SK-N-SH treated with all-trans-retinoic acid at 6 μM for 48 hours (cell line): ENCODE results near the gene GABBR2.

Experiments
- BACH2 ChIP-seq: fragments of 250-450 bp; sonication (Bioruptor Pico); IDR thresholded peaks from 2 replicates; pipeline ENCODE4 v1.9.0; 2021; ENCODE audit warnings: mild to moderate bottlenecking, borderline replicate concordance
- CREB5 ChIP-seq: fragments of 250-450 bp; sonication (Bioruptor Pico); IDR thresholded peaks from 2 replicates; pipeline ENCODE4 v1.5.1; 2020; ENCODE audit warnings: low read depth, mild to moderate bottlenecking, moderate library complexity
- ESRRG ChIP-seq: fragments of 250-450 bp; sonication (Bioruptor Pico); IDR thresholded peaks from 2 replicates; pipeline ENCODE4 v1.6.1; 2021; ENCODE audit warnings: mild to moderate bottlenecking
- GLIS3 ChIP-seq: fragments of 250-450 bp; sonication (Bioruptor Pico); IDR thresholded peaks from 2 replicates; pipeline ENCODE4 v1.5.0; 2020; ENCODE audit warnings: mild to moderate bottlenecking, moderate library complexity
- PATZ1 ChIP-seq: fragments of 250-450 bp; sonication (Bioruptor Pico); IDR thresholded peaks from 2 replicates; pipeline ENCODE4 v1.8.0; 2020; ENCODE audit warnings: mild to moderate bottlenecking, moderate library complexity, borderline replicate concordance
- SNAI2 ChIP-seq: fragments of 250-450 bp; sonication (Bioruptor Pico); IDR thresholded peaks from 2 replicates; pipeline ENCODE4 v1.5.0; 2020; ENCODE audit warnings: mild to moderate bottlenecking, moderate library complexity
- TCF4 ChIP-seq: fragments of 250-450 bp; sonication (Bioruptor Pico); IDR thresholded peaks from 2 replicates; pipeline ENCODE4 v1.8.0; 2021; ENCODE audit warnings: mild to moderate bottlenecking, moderate library complexity, borderline replicate concordance
- TOX ChIP-seq: fragments of 250-450 bp; sonication (Bioruptor Pico); IDR thresholded peaks from 2 replicates; pipeline ENCODE4 v1.8.0; 2021; ENCODE audit warnings: mild to moderate bottlenecking, moderate library complexity, borderline replicate concordance
- ZFP3 ChIP-seq: fragments of 250-450 bp; sonication (Bioruptor Pico); IDR thresholded peaks from 2 replicates; pipeline ENCODE4 v1.5.0; 2020; ENCODE audit warnings: mild to moderate bottlenecking, moderate library complexity
- ZFP30 ChIP-seq: fragments of 450-650 bp; formaldehyde crosslinking; IDR thresholded peaks from 2 replicates; pipeline ENCODE4 v1.5.0; 2022; ENCODE audit warnings: mild to moderate bottlenecking, moderate library complexity
- ZNF70 ChIP-seq: fragments of 450-650 bp; formaldehyde crosslinking; IDR thresholded peaks from 2 replicates; pipeline ENCODE4 v1.5.0; 2020; ENCODE audit warnings: mild to moderate bottlenecking, moderate library complexity

GRCh38 chr9:98280162-98280561 is 428.6 kb downstream of the GABBR2 start:
- no peak for TF ChIP-seq PATZ1 (CRISPR knock-in tag)
- no peak for TF ChIP-seq ZNF70 (CRISPR knock-in tag)
- TF ChIP-seq GLIS3 (CRISPR knock-in tag), result no peak
- no peak for TF ChIP-seq CREB5 (CRISPR knock-in tag)
- no peak for TF ChIP-seq TOX (CRISPR knock-in tag)
- no peak for TF ChIP-seq SNAI2 (CRISPR knock-in tag)
- no peak for TF ChIP-seq ESRRG (CRISPR knock-in tag)
- no peak for TF ChIP-seq ZFP3 (CRISPR knock-in tag)
- TF ChIP-seq ZFP30 (CRISPR knock-in tag), result no peak
- no peak for TF ChIP-seq BACH2
- TF ChIP-seq TCF4 (CRISPR knock-in tag), result no peak
